Neural cell (in vitro differentiated cells): ENCODE data around the gene DLST.

Source experiments
- EP300 ChIP-seq: fragments of 450-650 bp; conservative IDR thresholded peaks from 2 replicates; pipeline ENCODE4 v1.6.1; 2014; ENCODE audit warnings: antibody characterized with exemption, mild to moderate bottlenecking, moderate library complexity; ENCODE audit not compliant: poor library complexity, severe bottlenecking
- EZH2 ChIP-seq: fragments of 200-600, 300-800 bp; shearing (Covaris generic), sonication (generic); IDR thresholded peaks from 2 replicates; pipeline ENCODE4 v1.6.1; 2014; ENCODE audit warnings: antibody characterized with exemption, low read length, borderline replicate concordance, mild to moderate bottlenecking; ENCODE audit not compliant: insufficient read depth, poor library complexity, severe bottlenecking

DNA sequence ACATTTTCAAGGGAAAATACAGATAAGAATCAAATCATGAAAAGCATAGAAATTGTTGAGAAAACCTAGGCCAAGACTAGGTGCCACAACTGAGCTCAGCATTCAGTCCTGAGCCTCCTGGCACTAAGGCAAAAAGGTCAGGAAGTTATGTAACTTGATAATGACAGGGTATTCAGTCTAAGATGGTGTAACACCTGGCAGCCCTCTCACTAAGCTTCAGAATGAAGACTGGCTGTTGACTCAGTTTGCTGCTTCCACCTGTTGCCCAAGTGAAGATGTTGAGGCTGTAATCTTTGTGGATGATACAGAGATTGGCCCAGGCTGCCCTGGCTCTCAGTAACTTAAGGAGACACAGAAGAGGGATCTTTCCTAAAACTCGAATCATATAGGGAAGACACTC lies 25.4 kb upstream of the DLST start:
- TF ChIP-seq EP300 = no peak
- no peak for TF ChIP-seq EZH2
